Fibroblast of villous mesenchyme (primary cell): ENCODE data around the gene SLC28A1. TPM values are rescaled to one million over a fixed set of nuclear protein-coding genes. Genes with fewer than 3 reads are reported as not detected.

Source experiments
- DNase-seq: peaks from one replicate; pipeline ENCODE4 v3.0.0-alpha.2; 2010; ENCODE audit warnings: low read depth
- H3K4me3 ChIP-seq: 2 replicates; pipeline ENCODE4 v1.5.1; 2011; ENCODE audit warnings: low read depth, mild to moderate bottlenecking, low read length
- total RNA-seq: library from RNA; depleted of rRNA; stranded (reverse); fragments of >200 nt; gene quantifications from 2 replicates; pipeline ENCODE4 v1.2.3, GENCODE V29; 2012
- TF ChIP-seq, protein P1 (sequence below): IDR thresholded peaks from 2 replicates; pipeline ENCODE4 v1.5.1; 2012; ENCODE audit warnings: low read depth, mild to moderate bottlenecking, low read length; ENCODE audit not compliant: insufficient read depth

The SLC28A1 gene
- total RNA-seq, 1 donor = not detected

DNA sequence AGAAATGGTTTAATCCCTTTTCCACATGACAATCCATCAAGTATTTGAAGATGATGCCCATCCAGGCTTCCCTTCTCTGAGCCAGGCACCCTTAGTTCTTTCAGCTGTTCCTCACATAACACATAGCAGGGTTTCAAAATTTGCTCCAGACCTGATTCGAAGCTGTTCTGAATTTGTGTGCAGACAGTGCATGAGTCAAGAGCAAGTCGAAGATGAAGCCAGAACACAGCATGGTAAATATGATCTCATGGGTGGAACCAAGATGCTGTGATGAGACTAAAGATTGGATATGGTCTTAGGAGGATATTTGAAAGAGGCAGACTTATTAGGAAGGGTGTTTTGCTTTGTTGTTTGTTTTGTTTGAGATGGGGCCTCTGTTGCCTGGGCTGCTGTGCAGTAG, 64.6 kb downstream of the SLC28A1 start:
- no peak for DNase-seq
- H3K4me3 ChIP-seq = no peak overlapping the region
- TF ChIP-seq, protein P1, sequence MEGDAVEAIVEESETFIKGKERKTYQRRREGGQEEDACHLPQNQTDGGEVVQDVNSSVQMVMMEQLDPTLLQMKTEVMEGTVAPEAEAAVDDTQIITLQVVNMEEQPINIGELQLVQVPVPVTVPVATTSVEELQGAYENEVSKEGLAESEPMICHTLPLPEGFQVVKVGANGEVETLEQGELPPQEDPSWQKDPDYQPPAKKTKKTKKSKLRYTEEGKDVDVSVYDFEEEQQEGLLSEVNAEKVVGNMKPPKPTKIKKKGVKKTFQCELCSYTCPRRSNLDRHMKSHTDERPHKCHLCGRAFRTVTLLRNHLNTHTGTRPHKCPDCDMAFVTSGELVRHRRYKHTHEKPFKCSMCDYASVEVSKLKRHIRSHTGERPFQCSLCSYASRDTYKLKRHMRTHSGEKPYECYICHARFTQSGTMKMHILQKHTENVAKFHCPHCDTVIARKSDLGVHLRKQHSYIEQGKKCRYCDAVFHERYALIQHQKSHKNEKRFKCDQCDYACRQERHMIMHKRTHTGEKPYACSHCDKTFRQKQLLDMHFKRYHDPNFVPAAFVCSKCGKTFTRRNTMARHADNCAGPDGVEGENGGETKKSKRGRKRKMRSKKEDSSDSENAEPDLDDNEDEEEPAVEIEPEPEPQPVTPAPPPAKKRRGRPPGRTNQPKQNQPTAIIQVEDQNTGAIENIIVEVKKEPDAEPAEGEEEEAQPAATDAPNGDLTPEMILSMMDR = no peak

DNA sequence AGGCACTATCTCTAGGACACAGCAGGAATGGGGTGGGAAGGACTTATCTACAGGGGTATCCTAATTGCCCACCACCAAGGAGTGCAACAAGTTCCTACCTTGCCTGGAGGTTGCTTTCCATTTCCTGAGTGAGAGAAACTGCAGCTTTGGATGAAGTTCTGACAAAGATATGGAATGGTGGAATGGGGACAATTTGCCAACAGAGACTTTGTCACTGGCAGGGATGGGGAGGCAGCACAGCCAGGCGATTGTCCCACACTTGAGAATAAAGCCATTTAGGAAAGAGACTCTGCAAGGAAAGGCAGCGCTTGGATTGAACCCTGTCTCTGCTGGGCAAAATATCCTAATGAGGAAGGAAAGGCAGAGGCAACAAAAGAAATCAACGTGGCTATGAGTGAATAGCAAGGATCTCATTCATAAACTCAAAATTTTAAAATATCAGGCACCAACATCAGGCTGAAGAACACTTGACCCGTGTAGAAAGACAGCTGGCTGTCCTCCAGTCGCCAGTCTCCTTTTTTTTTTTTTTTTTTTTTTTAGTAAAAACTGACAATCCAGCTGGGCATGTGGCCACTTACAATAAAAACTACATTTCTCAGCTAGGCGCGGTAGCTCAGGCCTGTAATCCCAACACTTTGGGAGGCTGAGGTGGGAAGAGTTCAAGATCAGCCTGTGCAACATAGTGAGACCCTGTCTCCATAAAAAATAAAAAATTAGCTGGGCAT, 65.5 kb downstream of the SLC28A1 start:
- no peak for DNase-seq
- no peak overlapping the region for H3K4me3 ChIP-seq
- TF ChIP-seq, protein P1 = no peak

DNA sequence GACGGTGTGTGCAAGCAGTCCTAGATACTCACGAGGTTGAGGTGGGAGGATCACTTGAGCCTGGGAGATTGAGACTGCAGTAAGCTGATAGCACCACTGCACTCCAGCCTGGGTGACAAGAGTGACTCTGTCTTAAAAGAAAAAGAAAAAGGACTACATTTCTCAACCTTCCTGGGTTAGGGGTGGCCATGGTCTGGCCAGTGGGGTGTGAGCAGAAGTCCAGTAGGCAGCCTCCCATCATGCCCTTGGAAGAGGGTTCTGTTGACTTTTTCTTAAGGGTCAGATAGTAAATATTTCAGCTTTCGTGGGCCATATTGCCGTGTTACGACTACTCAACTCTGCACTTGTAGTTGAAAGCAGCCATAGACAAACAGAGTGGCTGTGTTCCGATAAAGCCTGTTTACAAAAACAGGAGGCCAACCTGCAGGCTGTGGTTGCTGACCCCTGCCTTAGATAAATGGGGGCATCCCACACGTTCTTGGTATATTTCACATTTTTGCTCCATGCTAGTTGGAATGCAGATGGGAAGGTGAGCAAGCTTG, 66.2 kb downstream of the SLC28A1 start:
- TF ChIP-seq, protein P1 = no peak
- DNase-seq = no peak
- H3K4me3 ChIP-seq = no peak overlapping the region

DNA sequence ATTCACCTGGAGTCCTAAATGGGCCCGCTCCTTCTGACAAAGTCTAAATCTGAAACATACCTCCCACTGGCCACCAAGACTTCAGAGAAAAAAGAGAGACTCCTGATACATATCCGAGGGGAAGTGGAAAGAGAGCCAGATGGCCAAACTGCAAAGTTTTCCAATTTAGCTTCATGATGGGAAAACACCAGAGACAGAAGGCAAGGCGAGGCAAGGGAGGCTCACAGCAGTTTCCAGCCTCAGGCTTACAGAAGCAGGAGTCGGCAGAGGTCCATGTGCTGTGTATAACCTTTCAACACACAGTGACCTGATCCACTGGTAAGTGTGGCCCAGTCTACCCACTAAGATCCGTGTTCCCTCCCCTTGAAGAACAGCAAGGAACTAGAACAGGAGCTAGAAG, 67.3 kb downstream of the SLC28A1 start:
- DNase-seq = no peak
- TF ChIP-seq, protein P1 = no peak
- H3K4me3 ChIP-seq = no peak overlapping the region

DNA sequence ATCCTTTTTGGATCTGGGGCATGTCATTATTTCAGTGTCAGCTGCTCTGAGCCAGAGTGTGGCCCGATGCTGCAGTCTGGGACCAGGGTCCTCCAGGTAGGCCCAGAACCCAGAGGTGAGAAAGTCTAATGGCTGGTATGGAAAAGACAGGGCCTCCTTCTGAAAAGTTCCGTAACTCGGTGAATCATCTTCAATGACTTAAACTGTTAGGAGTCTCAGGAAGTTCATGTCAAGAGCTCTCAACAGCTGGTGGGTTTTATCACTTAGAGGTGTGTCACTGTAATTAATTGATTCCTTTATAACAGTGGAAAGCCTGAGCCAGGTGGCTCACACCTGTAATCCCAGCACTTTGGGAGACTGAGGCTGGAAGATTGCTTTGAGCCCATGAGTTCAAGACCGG, 68.7 kb downstream of the SLC28A1 start:
- TF ChIP-seq, protein P1 = no peak
- H3K4me3 ChIP-seq = no peak overlapping the region
- DNase-seq = no peak

DNA sequence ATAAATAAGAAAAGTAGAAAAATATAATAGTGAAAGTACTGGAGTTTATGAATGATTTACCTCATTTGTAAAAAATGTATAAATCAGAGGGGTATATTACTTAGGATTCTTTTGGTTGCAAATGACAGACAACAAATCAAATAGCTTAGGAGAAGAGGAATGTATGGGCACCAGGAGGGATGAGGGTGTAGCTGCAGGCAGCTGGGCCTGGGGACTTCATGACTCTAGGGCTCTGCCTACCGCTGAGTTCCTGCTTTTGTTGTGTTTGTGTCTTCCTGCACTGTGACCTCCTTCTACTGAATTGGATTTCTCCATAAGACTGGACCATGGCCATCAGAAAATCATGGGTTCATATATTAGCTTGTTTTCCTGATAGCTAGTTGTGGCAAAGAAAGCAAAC, 69.3 kb downstream of the SLC28A1 start:
- H3K4me3 ChIP-seq = no peak overlapping the region
- DNase-seq = no peak

More for the DNA sequence above, 69.3 kb downstream of the SLC28A1 start:
- TF ChIP-seq, protein P1 = no peak
